ENCODE data around the gene CGB3. TPM values are rescaled to one million over a fixed set of nuclear protein-coding genes. Genes with fewer than 3 reads are reported as not detected.

Gene CGB3
- total RNA-seq, 1 donor from 2014 or later = not detected

- TF ChIP-seq, protein P1, sequence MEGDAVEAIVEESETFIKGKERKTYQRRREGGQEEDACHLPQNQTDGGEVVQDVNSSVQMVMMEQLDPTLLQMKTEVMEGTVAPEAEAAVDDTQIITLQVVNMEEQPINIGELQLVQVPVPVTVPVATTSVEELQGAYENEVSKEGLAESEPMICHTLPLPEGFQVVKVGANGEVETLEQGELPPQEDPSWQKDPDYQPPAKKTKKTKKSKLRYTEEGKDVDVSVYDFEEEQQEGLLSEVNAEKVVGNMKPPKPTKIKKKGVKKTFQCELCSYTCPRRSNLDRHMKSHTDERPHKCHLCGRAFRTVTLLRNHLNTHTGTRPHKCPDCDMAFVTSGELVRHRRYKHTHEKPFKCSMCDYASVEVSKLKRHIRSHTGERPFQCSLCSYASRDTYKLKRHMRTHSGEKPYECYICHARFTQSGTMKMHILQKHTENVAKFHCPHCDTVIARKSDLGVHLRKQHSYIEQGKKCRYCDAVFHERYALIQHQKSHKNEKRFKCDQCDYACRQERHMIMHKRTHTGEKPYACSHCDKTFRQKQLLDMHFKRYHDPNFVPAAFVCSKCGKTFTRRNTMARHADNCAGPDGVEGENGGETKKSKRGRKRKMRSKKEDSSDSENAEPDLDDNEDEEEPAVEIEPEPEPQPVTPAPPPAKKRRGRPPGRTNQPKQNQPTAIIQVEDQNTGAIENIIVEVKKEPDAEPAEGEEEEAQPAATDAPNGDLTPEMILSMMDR (IDR thresholded peaks at IDR 0.05; ENCODE audit: unreplicated experiment) = peak; percentile 92
- peaks cover 33% of the 10 kb centered on the region for H3K4me1 Mint-ChIP-seq (ENCODE audit: unreplicated experiment)
- H3K9me3 Mint-ChIP-seq (ENCODE audit: unreplicated experiment) = no peaks in the 10 kb centered on the region
Measured at GRCh38 chr19:48993175-48994034, 30.7 kb downstream of the CGB3 start, which contains the start of the genes GYS1 and RUVBL2. TSS of gene GYS1 (minus strand) at chr19:48993309. CDS start at chr19:48993112, 197 bp downstream. TSS of gene RUVBL2 (plus strand) at chr19:48993887. CDS start at chr19:48993912, 25 bp downstream.

DNA sequence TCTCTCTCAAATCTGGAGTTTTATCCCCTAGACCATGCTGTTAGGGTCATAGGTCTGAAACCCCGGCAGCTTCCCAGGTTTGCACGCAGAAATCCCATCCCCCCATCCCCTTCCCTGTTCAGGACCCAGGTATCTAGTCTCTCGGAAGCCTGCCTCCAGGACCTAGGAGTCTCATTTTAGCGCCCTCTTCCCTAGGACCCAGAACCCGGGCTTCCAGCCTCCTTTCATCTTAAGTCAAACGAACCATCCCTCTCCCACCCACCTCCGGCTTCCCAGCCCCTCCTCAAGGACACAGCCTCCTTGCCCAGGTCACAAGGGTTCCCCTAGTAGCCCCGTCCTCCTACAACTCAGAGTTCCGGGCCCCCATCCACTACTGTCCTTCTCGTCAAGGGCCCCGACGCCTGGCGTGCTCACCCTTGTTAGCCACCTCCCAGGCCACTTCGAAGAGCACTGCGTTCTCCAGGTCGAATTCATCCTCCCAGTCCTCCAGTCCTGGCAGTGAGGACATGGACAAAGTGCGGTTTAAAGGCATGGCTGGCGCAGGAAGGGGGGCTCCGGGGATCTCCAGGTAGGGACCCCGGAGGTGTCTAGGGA lies 31.5 kb downstream of the CGB3 start:
- TF ChIP-seq, protein P1 (IDR thresholded peaks at IDR 0.05; ENCODE audit: unreplicated experiment) = no peak
- H3K4me1 Mint-ChIP-seq (ENCODE audit: unreplicated experiment) = peaks cover 31% of the 10 kb centered on the region
- peak; percentile 13 for DNase-seq (ENCODE audit: low spot score)
- H3K4me3 Mint-ChIP-seq (ENCODE audit: unreplicated experiment) = peak overlapping the region; percentile 97
- peaks cover 13% of the 10 kb centered on the region for H3K27me3 Mint-ChIP-seq (ENCODE audit: unreplicated experiment)
- H3K9me3 Mint-ChIP-seq (ENCODE audit: unreplicated experiment) = no peaks in the 10 kb centered on the region
- H3K27ac Mint-ChIP-seq (ENCODE audit: unreplicated experiment) = peak overlapping the region; percentile 72
- peaks cover 17% of the 10 kb centered on the region for H3K36me3 Mint-ChIP-seq (ENCODE audit: low read depth, unreplicated experiment)

More at GRCh38 chr19:48993175-48994034, 30.7 kb downstream of the CGB3 start, which contains the start of the genes GYS1 and RUVBL2:
- Mint-ChIP-seq H3K27ac (ENCODE audit: unreplicated experiment) (peak within 1 kb of the TSS; percentile 97), H3K4me3 (ENCODE audit: unreplicated experiment) (peak within 1 kb of the TSS; percentile 99), H3K36me3 (ENCODE audit: low read depth, unreplicated experiment) (peaks cover 10% of the 10 kb centered on the region), H3K27me3 (ENCODE audit: unreplicated experiment) (peaks cover 13% of the 10 kb centered on the region)
- DNase-seq (ENCODE audit: low spot score) = peak; percentile 99

GRCh38 chr19:48991873-48992580 lies 32.1 kb downstream of the CGB3 start:
- TF ChIP-seq, protein P1 (IDR thresholded peaks at IDR 0.05; ENCODE audit: unreplicated experiment) = no peak
- Mint-ChIP-seq H3K36me3 (ENCODE audit: low read depth, unreplicated experiment) (peaks cover 22% of the 10 kb centered on the region), H3K9me3 (ENCODE audit: unreplicated experiment) (no peaks in the 10 kb centered on the region), H3K4me1 (ENCODE audit: unreplicated experiment) (peaks cover 29% of the 10 kb centered on the region), H3K4me3 (ENCODE audit: unreplicated experiment) (peak overlapping the region; percentile 97), H3K27ac (ENCODE audit: unreplicated experiment) (peak overlapping the region; percentile 72), H3K27me3 (ENCODE audit: unreplicated experiment) (peaks cover 13% of the 10 kb centered on the region)
- DNase-seq (ENCODE audit: low spot score) = no peak

GRCh38 chr19:48991011-48991609 lies 33.0 kb downstream of the CGB3 start:
- Mint-ChIP-seq H3K36me3 (ENCODE audit: low read depth, unreplicated experiment) (peaks cover 22% of the 10 kb centered on the region), H3K4me1 (ENCODE audit: unreplicated experiment) (peaks cover 29% of the 10 kb centered on the region), H3K9me3 (ENCODE audit: unreplicated experiment) (no peaks in the 10 kb centered on the region), H3K27me3 (ENCODE audit: unreplicated experiment) (peaks cover 13% of the 10 kb centered on the region), H3K4me3 (ENCODE audit: unreplicated experiment) (peak overlapping the region; percentile 73), H3K27ac (ENCODE audit: unreplicated experiment) (no peak overlapping the region)
- TF ChIP-seq, protein P1 (IDR thresholded peaks at IDR 0.05; ENCODE audit: unreplicated experiment) = no peak
- no peak for DNase-seq (ENCODE audit: low spot score)
